A549 (cell line): ENCODE measurements around the gene FGF4. TPM values are rescaled to one million over a fixed set of nuclear protein-coding genes. Genes with fewer than 3 reads are reported as not detected.

Source experiments
- ATAC-seq, 2 experiments: fragments of 200-7000 bp in 1 of 2; fragments of >200 bp in 1 of 2; cut with Nextera tagmentation in 1 of 2; cut with Tn5 transposase in 1 of 2; 3 replicates each; pipeline versions ENCODE4 v1.8.0 to v1.9.1; 2018 to 2020; ENCODE audit warnings: mild to moderate bottlenecking in 1 of 2, moderate library complexity in 1 of 2
- CTCF ChIA-PET: fragments of 300-600 bp; sonication (Branson Sonifier 250); formaldehyde crosslinking; extraction: SDS; loops from one replicate; lab custom pipeline; 2021; ENCODE audit warnings: antibody characterized with exemption, inconsistent platforms; lab: Yijun Ruan, JAX
- POLR2A ChIA-PET: fragments of 350-600 bp; formaldehyde crosslinking; extraction: SDS; loops from one replicate; lab custom pipeline; 2021; ENCODE audit warnings: antibody characterized with exemption, inconsistent platforms; lab: Yijun Ruan, JAX
- DNase-seq, 2 experiments: peaks; one replicate each; pipeline versions ENCODE4 v3.0.0 to v3.0.0-alpha.2; 2011 to 2016; ENCODE audit warnings: low read depth in 1 of 2, low spot score in 1 of 2
- FAIRE-seq: peaks from 2 replicates; lab custom pipeline; 2011; peaks lifted over from hg19 to GRCh38; lab: Jason Lieb, UNC
- H3K27ac ChIP-seq, 2 experiments: fragments of >200 bp; sonication (Bioruptor Twin); formaldehyde crosslinking; 3 replicates each; pipeline ENCODE4 v1.5.1; 2016 to 2017
- H3K4me1 ChIP-seq: fragments of >200 bp; sonication (Bioruptor Twin); formaldehyde crosslinking; 3 replicates; pipeline ENCODE4 v1.6.1; 2016
- H3K4me2 ChIP-seq: fragments of >200 bp; sonication (Bioruptor Twin); formaldehyde crosslinking; 3 replicates; pipeline ENCODE4 v1.6.1; 2016
- H3K4me3 ChIP-seq: fragments of >200 bp; sonication (Bioruptor Twin); formaldehyde crosslinking; 3 replicates; pipeline ENCODE4 v1.5.1; 2016
- H3K9me3 ChIP-seq: fragments of >200 bp; sonication (Bioruptor Twin); formaldehyde crosslinking; 3 replicates; pipeline ENCODE4 v1.6.1; 2016
- BHLHE40 ChIP-seq: IDR thresholded peaks from 2 replicates; pipeline ENCODE4 v1.6.1; 2012; ENCODE audit warnings: low read depth, low read length, inconsistent platforms
- CBX8 ChIP-seq: fragments of 200-600 bp; sonication (generic); IDR thresholded peaks from 2 replicates; pipeline ENCODE4 v1.6.1; 2016
- CHD4 ChIP-seq: fragments of 200-600 bp; sonication (generic); IDR thresholded peaks from 2 replicates; pipeline ENCODE4 v1.6.1; 2016; ENCODE audit warnings: antibody characterized with exemption, mild to moderate bottlenecking, borderline replicate concordance
- EHMT2 ChIP-seq: fragments of 200-600 bp; sonication (generic); IDR thresholded peaks from 2 replicates; pipeline ENCODE4 v1.6.1; 2016; ENCODE audit warnings: antibody characterized with exemption, low read depth, mild to moderate bottlenecking, moderate library complexity
- FOSL2 ChIP-seq, 2 experiments: fragments of 450-650 bp in 1 of 2; fragments of >200 bp in 1 of 2; sonication (Bioruptor Twin) in 1 of 2; formaldehyde crosslinking; IDR thresholded peaks; 2 replicates each; pipeline versions ENCODE4 v1.5.0 to v1.6.1; 2016 to 2020; ENCODE audit warnings: mild to moderate bottlenecking in 1 of 2, moderate library complexity in 1 of 2
- HOXB13 ChIP-seq: fragments of 250-450 bp; sonication (Bioruptor Pico); IDR thresholded peaks from 2 replicates; pipeline ENCODE4 v1.5.0; 2020; ENCODE audit warnings: low read depth, mild to moderate bottlenecking, moderate library complexity
- MYC ChIP-seq: IDR thresholded peaks from 2 replicates; pipeline ENCODE4 v1.6.1; 2012; ENCODE audit warnings: mild to moderate bottlenecking, inconsistent platforms, low read length, improper control_type of control experiment, borderline replicate concordance
- NR3C1 ChIP-seq: fragments of >200 bp; sonication (Bioruptor Twin); formaldehyde crosslinking; IDR thresholded peaks from 3 replicates; pipeline ENCODE4 v1.6.1; 2017
- RFX5 ChIP-seq: fragments of 450-650 bp; IDR thresholded peaks from 2 replicates; pipeline ENCODE4 v1.7.1; 2014; ENCODE audit warnings: antibody characterized with exemption, mild to moderate bottlenecking, moderate library complexity
- SMC3 ChIP-seq: fragments of >200 bp; sonication (Bioruptor Twin); formaldehyde crosslinking; IDR thresholded peaks from 3 replicates; pipeline ENCODE4 v1.6.1; 2018; ENCODE audit warnings: inconsistent platforms
- ZC3H11A ChIP-seq: fragments of 450-650 bp; IDR thresholded peaks from 2 replicates; pipeline ENCODE4 v1.6.1; 2014; ENCODE audit warnings: antibody characterized with exemption, mild to moderate bottlenecking
- WGBS: methylation state at CpG from one replicate; pipeline ENCODE4 v1.1.6; 2017; ENCODE audit errors: missing lambda C conversion rate; 5-methylcytosine and 5-hydroxymethylcytosine counted together
- polyA minus RNA-seq: library from RNA; depleted of rRNA, polyadenylated mRNA; stranded (reverse); fragments of >200 nt; gene quantifications from 2 replicates; pipeline ENCODE4 v1.2.3, GENCODE V29; 2011; rRNA and poly(A)+ RNA removed
- polyA plus RNA-seq, 4 experiments: library from polyadenylated mRNA; depleted of rRNA in 3 of 4; stranded (reverse); fragments of >200 nt; fragmentation: RNase III in 1 of 4; extraction: RNeasy Plus Mini Kit Qiagen cat#74134 plus additional on column Dnase treatment in 1 of 4; gene quantifications; 2 replicates in 3 of 4; 3 replicates in 1 of 4; pipeline ENCODE4 v1.2.3, GENCODE V29; 2011 to 2017
- TF ChIP-seq, protein P1 (sequence below): IDR thresholded peaks from 2 replicates; pipeline ENCODE4 v1.6.1; 2012; ENCODE audit warnings: low read depth, borderline replicate concordance
- TF ChIP-seq, protein P2 (sequence below): fragments of 250-450 bp; sonication (Bioruptor Pico); IDR thresholded peaks from 2 replicates; pipeline ENCODE4 v1.5.0; 2021; ENCODE audit warnings: mild to moderate bottlenecking, moderate library complexity, borderline replicate concordance
- TF ChIP-seq, protein P3 (sequence below): fragments of 150-350 bp; IDR thresholded peaks from 2 replicates; pipeline ENCODE4 v1.6.1; 2014; ENCODE audit warnings: low read depth, mild to moderate bottlenecking, low read length
- TF ChIP-seq, protein P4 (sequence below): fragments of 250-450 bp; sonication (Bioruptor Pico); IDR thresholded peaks from 2 replicates; pipeline ENCODE4 v1.5.0; 2020; ENCODE audit warnings: low read depth, mild to moderate bottlenecking, moderate library complexity
- TF ChIP-seq, protein P5 (sequence below): fragments of 200-600 bp; sonication (generic); IDR thresholded peaks from 2 replicates; pipeline ENCODE4 v1.6.1; 2016; ENCODE audit warnings: antibody characterized with exemption, mild to moderate bottlenecking, moderate library complexity
- TF ChIP-seq, protein P6 (sequence below): fragments of >200 bp; sonication (Bioruptor Twin); formaldehyde crosslinking; IDR thresholded peaks from 3 replicates; pipeline ENCODE4 v1.6.1; 2016

FGF4 gene, protein sequence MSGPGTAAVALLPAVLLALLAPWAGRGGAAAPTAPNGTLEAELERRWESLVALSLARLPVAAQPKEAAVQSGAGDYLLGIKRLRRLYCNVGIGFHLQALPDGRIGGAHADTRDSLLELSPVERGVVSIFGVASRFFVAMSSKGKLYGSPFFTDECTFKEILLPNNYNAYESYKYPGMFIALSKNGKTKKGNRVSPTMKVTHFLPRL
- polyA plus RNA-seq (2011; rRNA removed): not detected in 2 replicates
- not detected in 2 replicates for polyA plus RNA-seq (2012; cell fraction: cytosol; rRNA removed)
- polyA plus RNA-seq (2012; cell fraction: nucleus; rRNA removed): not detected in 2 replicates
- not detected in 3 replicates for polyA plus RNA-seq (2017; fragmentation: RNase III; extraction: RNeasy Plus Mini Kit Qiagen cat#74134 plus additional on column Dnase treatment)
- polyA minus RNA-seq: not detected in 2 replicates

DNA sequence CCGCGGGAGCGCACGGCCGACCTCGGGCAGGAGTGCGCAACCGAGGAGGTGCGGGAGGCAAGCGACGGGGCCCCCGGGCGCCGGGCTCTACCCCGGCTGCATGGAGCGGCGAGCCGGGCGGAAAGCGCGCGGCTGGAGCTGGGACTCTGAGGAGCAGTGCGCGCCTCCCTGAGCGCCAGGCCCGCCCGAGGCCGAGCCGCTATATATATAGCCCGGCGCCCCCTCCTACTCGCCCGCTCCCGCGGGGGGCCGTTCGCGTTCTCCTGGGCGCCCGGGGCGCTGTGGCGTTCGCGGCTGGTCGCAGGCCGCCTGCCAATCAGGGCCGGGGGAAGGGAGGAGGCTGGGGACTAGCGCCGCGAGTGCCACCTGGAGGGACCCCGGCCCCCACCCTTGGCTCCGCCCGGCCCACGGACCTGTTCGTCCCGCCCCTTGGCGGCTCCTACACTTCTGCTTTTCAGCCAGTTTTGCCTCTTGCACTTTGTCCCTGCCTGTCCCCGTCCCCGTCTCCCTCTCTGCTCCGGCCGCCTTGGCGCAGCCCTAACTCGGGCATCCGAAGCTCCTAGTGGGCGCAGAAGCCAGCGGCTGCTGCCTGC, at the start of gene FGF4:
Gene FGF4, minus strand, starts transcription at position 179 of the 593 bp plus-strand sequence. CDS start 257 bp downstream, outside the sequence.
- 23% methylated on average over 26 of the region's 66 CpGs for WGBS
- ChIA-PET CTCF (interaction anchor here (1.0 kb wide), 1 partner anchor 63 kb away, joined by 3 read pairs; no protein-coding TSS in a partner anchor), POLR2A (no interaction called here)
- Histone ChIP-seq H3K9me3 (no peaks in the 10 kb centered on the region), H3K4me3 (peak within 1 kb of the TSS; percentile 32; the same call in 2 of the 3 replicates), H3K4me2 (peak within 1 kb of the TSS; percentile 68), H3K4me1 (peaks cover 8% of the 10 kb centered on the region; the same call in 2 of the 3 replicates), H3K27ac (no peak within 1 kb of the TSS)
- ATAC-seq (peak; percentile 22 to 49; a peak in 3 of 6 replicates), FAIRE-seq (no peak), DNase-seq (no peak)
- TF ChIP-seq, protein P1, sequence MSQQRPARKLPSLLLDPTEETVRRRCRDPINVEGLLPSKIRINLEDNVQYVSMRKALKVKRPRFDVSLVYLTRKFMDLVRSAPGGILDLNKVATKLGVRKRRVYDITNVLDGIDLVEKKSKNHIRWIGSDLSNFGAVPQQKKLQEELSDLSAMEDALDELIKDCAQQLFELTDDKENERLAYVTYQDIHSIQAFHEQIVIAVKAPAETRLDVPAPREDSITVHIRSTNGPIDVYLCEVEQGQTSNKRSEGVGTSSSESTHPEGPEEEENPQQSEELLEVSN: no peak
- TF ChIP-seq NR3C1: no peak
- no peak for TF ChIP-seq CBX8
- TF ChIP-seq, protein P2, sequence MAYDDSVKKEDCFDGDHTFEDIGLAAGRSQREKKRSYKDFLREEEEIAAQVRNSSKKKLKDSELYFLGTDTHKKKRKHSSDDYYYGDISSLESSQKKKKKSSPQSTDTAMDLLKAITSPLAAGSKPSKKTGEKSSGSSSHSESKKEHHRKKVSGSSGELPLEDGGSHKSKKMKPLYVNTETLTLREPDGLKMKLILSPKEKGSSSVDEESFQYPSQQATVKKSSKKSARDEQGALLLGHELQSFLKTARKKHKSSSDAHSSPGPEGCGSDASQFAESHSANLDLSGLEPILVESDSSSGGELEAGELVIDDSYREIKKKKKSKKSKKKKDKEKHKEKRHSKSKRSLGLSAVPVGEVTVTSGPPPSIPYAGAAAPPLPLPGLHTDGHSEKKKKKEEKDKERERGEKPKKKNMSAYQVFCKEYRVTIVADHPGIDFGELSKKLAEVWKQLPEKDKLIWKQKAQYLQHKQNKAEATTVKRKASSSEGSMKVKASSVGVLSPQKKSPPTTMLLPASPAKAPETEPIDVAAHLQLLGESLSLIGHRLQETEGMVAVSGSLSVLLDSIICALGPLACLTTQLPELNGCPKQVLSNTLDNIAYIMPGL (CRISPR knock-in tag): no peak
- no peak for TF ChIP-seq ZC3H11A
- TF ChIP-seq HOXB13 (CRISPR knock-in tag): no peak
- no peak for TF ChIP-seq EHMT2
- no peak for TF ChIP-seq SMC3
- TF ChIP-seq RFX5: no peak
- no peak for TF ChIP-seq CHD4
- TF ChIP-seq, protein P3, sequence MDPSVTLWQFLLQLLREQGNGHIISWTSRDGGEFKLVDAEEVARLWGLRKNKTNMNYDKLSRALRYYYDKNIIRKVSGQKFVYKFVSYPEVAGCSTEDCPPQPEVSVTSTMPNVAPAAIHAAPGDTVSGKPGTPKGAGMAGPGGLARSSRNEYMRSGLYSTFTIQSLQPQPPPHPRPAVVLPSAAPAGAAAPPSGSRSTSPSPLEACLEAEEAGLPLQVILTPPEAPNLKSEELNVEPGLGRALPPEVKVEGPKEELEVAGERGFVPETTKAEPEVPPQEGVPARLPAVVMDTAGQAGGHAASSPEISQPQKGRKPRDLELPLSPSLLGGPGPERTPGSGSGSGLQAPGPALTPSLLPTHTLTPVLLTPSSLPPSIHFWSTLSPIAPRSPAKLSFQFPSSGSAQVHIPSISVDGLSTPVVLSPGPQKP: no peak
- TF ChIP-seq, protein P4, sequence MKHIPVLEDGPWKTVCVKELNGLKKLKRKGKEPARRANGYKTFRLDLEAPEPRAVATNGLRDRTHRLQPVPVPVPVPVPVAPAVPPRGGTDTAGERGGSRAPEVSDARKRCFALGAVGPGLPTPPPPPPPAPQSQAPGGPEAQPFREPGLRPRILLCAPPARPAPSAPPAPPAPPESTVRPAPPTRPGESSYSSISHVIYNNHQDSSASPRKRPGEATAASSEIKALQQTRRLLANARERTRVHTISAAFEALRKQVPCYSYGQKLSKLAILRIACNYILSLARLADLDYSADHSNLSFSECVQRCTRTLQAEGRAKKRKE (CRISPR knock-in tag): no peak
- TF ChIP-seq FOSL2 (IDR thresholded peaks at IDR 0.05): no peak
- TF ChIP-seq FOSL2 (CRISPR knock-in tag; IDR thresholded peaks at IDR 0.05): no peak
- TF ChIP-seq, protein P5, sequence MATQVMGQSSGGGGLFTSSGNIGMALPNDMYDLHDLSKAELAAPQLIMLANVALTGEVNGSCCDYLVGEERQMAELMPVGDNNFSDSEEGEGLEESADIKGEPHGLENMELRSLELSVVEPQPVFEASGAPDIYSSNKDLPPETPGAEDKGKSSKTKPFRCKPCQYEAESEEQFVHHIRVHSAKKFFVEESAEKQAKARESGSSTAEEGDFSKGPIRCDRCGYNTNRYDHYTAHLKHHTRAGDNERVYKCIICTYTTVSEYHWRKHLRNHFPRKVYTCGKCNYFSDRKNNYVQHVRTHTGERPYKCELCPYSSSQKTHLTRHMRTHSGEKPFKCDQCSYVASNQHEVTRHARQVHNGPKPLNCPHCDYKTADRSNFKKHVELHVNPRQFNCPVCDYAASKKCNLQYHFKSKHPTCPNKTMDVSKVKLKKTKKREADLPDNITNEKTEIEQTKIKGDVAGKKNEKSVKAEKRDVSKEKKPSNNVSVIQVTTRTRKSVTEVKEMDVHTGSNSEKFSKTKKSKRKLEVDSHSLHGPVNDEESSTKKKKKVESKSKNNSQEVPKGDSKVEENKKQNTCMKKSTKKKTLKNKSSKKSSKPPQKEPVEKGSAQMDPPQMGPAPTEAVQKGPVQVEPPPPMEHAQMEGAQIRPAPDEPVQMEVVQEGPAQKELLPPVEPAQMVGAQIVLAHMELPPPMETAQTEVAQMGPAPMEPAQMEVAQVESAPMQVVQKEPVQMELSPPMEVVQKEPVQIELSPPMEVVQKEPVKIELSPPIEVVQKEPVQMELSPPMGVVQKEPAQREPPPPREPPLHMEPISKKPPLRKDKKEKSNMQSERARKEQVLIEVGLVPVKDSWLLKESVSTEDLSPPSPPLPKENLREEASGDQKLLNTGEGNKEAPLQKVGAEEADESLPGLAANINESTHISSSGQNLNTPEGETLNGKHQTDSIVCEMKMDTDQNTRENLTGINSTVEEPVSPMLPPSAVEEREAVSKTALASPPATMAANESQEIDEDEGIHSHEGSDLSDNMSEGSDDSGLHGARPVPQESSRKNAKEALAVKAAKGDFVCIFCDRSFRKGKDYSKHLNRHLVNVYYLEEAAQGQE: no peak
- no peak for TF ChIP-seq MYC
- TF ChIP-seq, protein P6, sequence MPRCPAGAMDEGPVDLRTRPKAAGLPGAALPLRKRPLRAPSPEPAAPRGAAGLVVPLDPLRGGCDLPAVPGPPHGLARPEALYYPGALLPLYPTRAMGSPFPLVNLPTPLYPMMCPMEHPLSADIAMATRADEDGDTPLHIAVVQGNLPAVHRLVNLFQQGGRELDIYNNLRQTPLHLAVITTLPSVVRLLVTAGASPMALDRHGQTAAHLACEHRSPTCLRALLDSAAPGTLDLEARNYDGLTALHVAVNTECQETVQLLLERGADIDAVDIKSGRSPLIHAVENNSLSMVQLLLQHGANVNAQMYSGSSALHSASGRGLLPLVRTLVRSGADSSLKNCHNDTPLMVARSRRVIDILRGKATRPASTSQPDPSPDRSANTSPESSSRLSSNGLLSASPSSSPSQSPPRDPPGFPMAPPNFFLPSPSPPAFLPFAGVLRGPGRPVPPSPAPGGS: no peak
- no peak for TF ChIP-seq BHLHE40
